ENCODE results near the gene KCTD17. TPM values are rescaled to one million over a fixed set of nuclear protein-coding genes. Genes with fewer than 3 reads are reported as not detected.

The KCTD17 gene
- total and polyA plus RNA-seq, 10 donors, result 10.7 to 27.5 (median 17.3) TPM

GRCh38 chr22:37043828-37044538 lies 7.6 kb upstream of the KCTD17 start:
- peaks cover 0 to 22% (median 0%) of the 10 kb centered on the region in 7 donors for H3K27me3 ChIP-seq (replicated peaks in 1 of 7)
- H3K9me3 ChIP-seq, result no peaks in the 10 kb centered on the region
- no peak for TF ChIP-seq POLR2AphosphoS5 (IDR thresholded peaks at IDR 0.05)
- TF ChIP-seq CTCF (IDR thresholded peaks at IDR 0.05 in 8 of 11, conservative IDR thresholded peaks at IDR 0.05 in 3 of 11), result peak in 10 of 11 experiments; percentile 29 to 76 (median 58)
- TF ChIP-seq POLR2A (IDR thresholded peaks at IDR 0.05), result no peak
- DNase-seq, result peak; percentile 89
- H3K4me3 ChIP-seq, result no peak overlapping the region
- H3K4me1 ChIP-seq, result peaks cover 0 to 24% (median 3%) of the 10 kb centered on the region in 6 donors
- no peak overlapping the region for H3K27ac ChIP-seq
- WGBS, 5 donors, result 40 to 54% (median 49%) methylated on average over 16 to 17 of the region's 17 CpGs
- intact Hi-C loops (cut with DNase I; ENCODE audit: low total_unique reads), result no loop called here
- no peaks in the 10 kb centered on the region for H3K36me3 ChIP-seq

DNA sequence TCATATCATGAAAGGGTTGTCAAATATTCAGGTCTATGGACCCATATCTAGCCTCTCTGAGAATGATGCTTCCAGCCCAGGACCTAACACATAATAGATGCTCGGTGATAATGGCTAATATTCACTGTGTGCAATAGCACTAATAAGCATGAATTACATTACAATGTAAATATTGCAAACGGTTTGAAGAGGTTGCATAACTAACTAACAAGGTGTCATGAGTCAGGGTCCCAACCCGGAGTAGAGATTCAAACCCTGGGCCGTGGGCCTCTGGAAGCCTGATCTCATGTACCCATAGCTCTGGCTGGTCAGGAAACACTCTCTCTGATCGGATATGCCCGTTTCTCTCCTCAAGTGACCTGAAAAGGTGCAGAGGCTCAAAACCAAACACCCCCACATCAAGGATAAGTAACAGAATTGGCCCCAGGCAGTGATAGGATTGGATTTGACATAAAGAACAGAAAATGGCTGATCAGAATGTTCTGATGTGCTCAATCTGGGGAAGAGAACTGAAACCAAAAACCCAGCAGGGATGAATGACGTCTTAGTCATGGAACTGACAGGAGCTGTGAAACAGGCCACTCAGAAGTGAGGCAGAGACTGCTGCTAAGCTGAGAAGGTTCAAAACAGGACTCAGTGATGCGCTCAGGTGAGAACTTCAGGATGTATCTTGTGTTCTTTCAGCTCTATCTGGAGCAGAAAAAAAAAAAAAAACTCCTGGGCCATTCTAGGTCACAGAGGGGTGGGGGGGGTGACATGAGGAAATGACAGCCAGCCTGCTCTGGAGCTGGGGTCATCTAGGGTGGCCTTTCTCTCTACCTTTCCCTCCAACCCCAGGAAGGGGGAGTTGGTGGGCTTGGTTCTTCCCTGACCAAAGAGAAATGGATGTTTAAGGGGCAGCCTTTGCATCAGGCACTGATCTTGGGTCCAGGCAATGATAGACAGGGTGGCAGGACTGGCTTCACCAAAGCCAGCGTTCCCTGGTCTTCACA lies 6.6 kb upstream of the KCTD17 start:
- Histone ChIP-seq H3K36me3 (no peaks in the 10 kb centered on the region), H3K9me3 (no peaks in the 10 kb centered on the region), H3K27me3 (replicated peaks in 1 of 7) (peaks cover 0 to 22% (median 0%) of the 10 kb centered on the region in 7 donors), H3K4me1 (peaks cover 0 to 24% (median 3%) of the 10 kb centered on the region in 6 donors), H3K27ac (no peak overlapping the region), H3K4me3 (no peak overlapping the region)
- TF ChIP-seq CTCF (IDR thresholded peaks at IDR 0.05 in 8 of 11, conservative IDR thresholded peaks at IDR 0.05 in 3 of 11) (no peak), POLR2AphosphoS5 (IDR thresholded peaks at IDR 0.05) (no peak), POLR2A (IDR thresholded peaks at IDR 0.05) (no peak)
- 62 to 82% (median 70%) methylated on average over 9 of the region's 9 CpGs for WGBS, 5 donors
- no peak for DNase-seq
- intact Hi-C loops (cut with DNase I; ENCODE audit: low total_unique reads), result no loop called here

DNA sequence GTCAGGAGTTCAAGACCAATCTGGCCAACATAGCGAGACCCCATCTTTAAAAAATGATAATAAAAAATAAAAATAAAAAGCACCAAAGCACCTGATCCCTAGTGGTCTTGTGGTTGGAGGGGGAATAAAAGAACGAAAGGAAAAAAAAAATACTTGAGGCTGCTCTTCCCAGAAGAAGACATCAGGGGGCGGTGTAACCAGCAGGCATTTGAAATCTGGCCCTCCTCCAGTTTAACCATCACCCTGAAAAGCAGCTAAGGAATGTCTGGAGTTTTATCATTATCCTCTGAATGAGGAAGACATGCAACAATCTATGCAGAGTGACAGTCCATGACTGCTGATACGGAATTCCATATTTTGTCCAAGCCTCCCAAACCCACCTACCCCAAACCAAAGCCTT lies 5.6 kb upstream of the KCTD17 start:
- TF ChIP-seq POLR2AphosphoS5 (IDR thresholded peaks at IDR 0.05) (no peak), CTCF (IDR thresholded peaks at IDR 0.05 in 8 of 11, conservative IDR thresholded peaks at IDR 0.05 in 3 of 11) (peak in 7 of 11 experiments; percentile 10 to 49 (median 33)), POLR2A (IDR thresholded peaks at IDR 0.05) (no peak)
- Histone ChIP-seq H3K4me1 (peaks cover 0 to 34% (median 8%) of the 10 kb centered on the region in 6 donors), H3K27ac (no peak overlapping the region), H3K9me3 (no peaks in the 10 kb centered on the region), H3K36me3 (no peaks in the 10 kb centered on the region), H3K4me3 (no peak overlapping the region), H3K27me3 (replicated peaks in 1 of 7) (peaks cover 0 to 28% (median 0%) of the 10 kb centered on the region in 7 donors)
- no peak for DNase-seq
- 29 to 44% (median 38%) methylated on average over 4 of the region's 4 CpGs for WGBS, 5 donors
- intact Hi-C loops (cut with DNase I; ENCODE audit: low total_unique reads), result no loop called here
